GM21526 (cell line): ENCODE results near the gene NLRC5.

Source experiments
- ATAC-seq: cut with Tn5 transposase; IDR thresholded peaks from one replicate; pipeline ENCODE4 v1.9.1; 2021; ENCODE audit warnings: moderate library complexity; ENCODE audit not compliant: unreplicated experiment, low FRiP score

NLRC5 gene

GRCh38 chr16:57113042-57113453 is 123.7 kb downstream of the NLRC5 start:
- ATAC-seq, result no peak

- no peak for ATAC-seq
These were observed 124.3 kb downstream of the NLRC5 start for GRCh38 chr16:57113664-57114063.

GRCh38 chr16:57115168-57115513 is 125.8 kb downstream of the NLRC5 start:
- no peak for ATAC-seq

GRCh38 chr16:57115514-57116182 is 126.3 kb downstream of the NLRC5 start:
- ATAC-seq, result no peak

- ATAC-seq, result no peak
These were observed 129.2 kb downstream of the NLRC5 start for GRCh38 chr16:57118461-57119084.

- no peak for ATAC-seq
These were observed 134.0 kb downstream of the NLRC5 start for GRCh38 chr16:57123216-57123973.

GRCh38 chr16:57123974-57124674 is 134.8 kb downstream of the NLRC5 start:
- ATAC-seq, result no peak

- ATAC-seq, result no peak
These were observed 136.0 kb downstream of the NLRC5 start for GRCh38 chr16:57125376-57125775.

GRCh38 chr16:57125969-57126368 is 136.6 kb downstream of the NLRC5 start:
- no peak for ATAC-seq

- no peak for ATAC-seq
These were observed 137.1 kb downstream of the NLRC5 start for GRCh38 chr16:57126411-57126810.

- ATAC-seq, result no peak
These were observed 137.8 kb downstream of the NLRC5 start for GRCh38 chr16:57127037-57127763.

GRCh38 chr16:57127836-57128235 is 138.5 kb downstream of the NLRC5 start:
- no peak for ATAC-seq

- no peak for ATAC-seq
These were observed 139.5 kb downstream of the NLRC5 start for GRCh38 chr16:57128771-57129389.

- no peak for ATAC-seq
These were observed 141.6 kb downstream of the NLRC5 start for GRCh38 chr16:57130950-57131321.

GRCh38 chr16:57131351-57131970 is 142.1 kb downstream of the NLRC5 start:
- ATAC-seq, result no peak

GRCh38 chr16:57132470-57132869 is 143.1 kb downstream of the NLRC5 start:
- ATAC-seq, result no peak

- no peak for ATAC-seq
These were observed 143.7 kb downstream of the NLRC5 start for GRCh38 chr16:57133031-57133430.
